Transverse colon (tissue), 4 donors: ENCODE measurements around the gene PAGE5.

ENCODE experiments used
- CTCF ChIP-seq, 5 experiments: fragments of 200-600 bp in 3 of 5; fragments of 450-650 bp in 2 of 5; sonication (generic) in 3 of 5; IDR thresholded peaks; 1 replicate in 2 of 5; 2 replicates in 3 of 5; pipeline ENCODE4 v1.5.1; 2016 to 2017; ENCODE audit warnings: antibody characterized with exemption in 5 of 5, inconsistent platforms in 3 of 5, mild to moderate bottlenecking in 2 of 5, moderate library complexity in 1 of 5
- EP300 ChIP-seq: sonication (generic); formaldehyde crosslinking; IDR thresholded peaks from one replicate; pipeline ENCODE4 v1.6.1; 2017; ENCODE audit warnings: antibody characterized with exemption, low read depth
- POLR2A ChIP-seq: fragments of 450-650 bp; IDR thresholded peaks from one replicate; pipeline ENCODE4 v1.6.1; 2016; ENCODE audit warnings: antibody characterized with exemption, mild to moderate bottlenecking, moderate library complexity
- POLR2AphosphoS5 ChIP-seq, 3 donors: sonication (generic); formaldehyde crosslinking; IDR thresholded peaks; one replicate each; pipeline ENCODE4 v1.6.1; 2016; ENCODE audit warnings: antibody characterized with exemption in 3 of 3

GRCh38 chrX:55213381-55213780 lies 6.8 kb upstream of the PAGE5 start:
- TF ChIP-seq CTCF (IDR thresholded peaks at IDR 0.05) (no peak), POLR2A (no peak), POLR2AphosphoS5 (IDR thresholded peaks at IDR 0.05) (no peak), EP300 (no peak)
